HuH-7.5 (cell line): ENCODE results near the gene LUZP1.

Source experiments
- DNase-seq: peaks from one replicate; pipeline ENCODE4 v3.0.0; 2011; ENCODE audit warnings: low spot score

The LUZP1 gene

GRCh38 chr1:23116921-23117699 is 51.5 kb downstream of the LUZP1 start:
- DNase-seq: no peak

- no peak for DNase-seq
These were observed 52.3 kb downstream of the LUZP1 start for GRCh38 chr1:23116216-23116836.

DNA sequence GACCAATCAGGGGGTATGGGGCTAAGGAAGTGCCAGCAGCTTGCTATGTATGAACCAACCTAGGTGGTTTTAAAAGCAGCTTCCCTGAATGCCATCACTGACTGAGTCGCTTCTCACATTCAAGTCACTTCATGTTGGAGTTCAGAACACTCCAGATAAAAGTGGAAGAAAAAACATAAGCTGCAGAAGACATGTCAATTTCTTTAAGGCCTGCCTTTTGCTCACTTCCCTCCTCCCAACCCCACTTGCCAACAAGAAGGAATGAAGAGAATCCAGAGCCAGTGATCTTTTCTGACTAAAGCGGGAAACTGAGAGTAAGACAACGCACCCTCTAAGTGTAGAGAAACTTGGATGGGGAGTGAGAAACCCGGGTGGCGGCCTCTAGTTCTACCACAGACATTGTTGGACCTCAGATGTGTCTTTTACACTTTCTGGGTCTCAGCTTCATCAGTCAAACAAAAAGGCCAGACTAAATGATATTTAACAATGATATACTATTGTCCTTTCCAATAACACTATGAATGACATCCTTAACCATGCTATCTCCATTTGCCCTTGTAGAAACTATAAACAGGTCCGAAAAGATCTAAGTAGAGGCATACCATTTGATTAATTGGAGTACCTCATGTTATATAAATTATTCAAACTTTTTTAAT is 54.1 kb downstream of the LUZP1 start:
- DNase-seq: no peak

- no peak for DNase-seq
These were observed 56.8 kb downstream of the LUZP1 start for GRCh38 chr1:23111600-23112535.

- DNase-seq: no peak
These were observed 58.3 kb downstream of the LUZP1 start for GRCh38 chr1:23110391-23110790.

DNA sequence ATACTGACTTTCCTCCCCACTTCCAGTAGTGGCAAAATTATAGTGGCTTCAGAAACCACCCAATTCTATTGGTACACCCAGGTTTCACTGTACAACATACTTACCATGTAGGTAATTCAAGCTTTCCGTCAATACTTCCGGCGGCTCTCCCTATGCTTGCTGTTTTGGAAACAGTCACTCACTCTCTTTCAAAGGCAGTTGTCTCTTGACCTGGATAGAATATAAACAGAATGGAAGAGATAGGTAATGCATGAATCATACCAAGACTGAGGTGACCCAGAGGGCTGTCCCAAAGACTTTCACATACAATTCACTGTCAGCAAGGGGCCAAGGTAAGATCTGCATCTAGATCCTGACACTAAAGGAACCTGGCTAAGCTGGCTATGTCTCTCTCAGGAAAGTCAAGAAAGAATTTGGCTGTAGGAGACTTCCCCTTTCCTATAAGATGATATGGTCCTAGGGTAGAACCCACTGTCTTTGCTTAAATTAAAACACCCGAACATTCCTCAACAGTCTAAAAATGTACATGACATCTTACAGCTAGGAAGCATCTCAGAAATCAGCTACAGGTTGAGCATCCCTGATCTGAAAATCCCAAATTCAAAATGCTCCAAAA is 59.6 kb downstream of the LUZP1 start:
- no peak for DNase-seq

DNA sequence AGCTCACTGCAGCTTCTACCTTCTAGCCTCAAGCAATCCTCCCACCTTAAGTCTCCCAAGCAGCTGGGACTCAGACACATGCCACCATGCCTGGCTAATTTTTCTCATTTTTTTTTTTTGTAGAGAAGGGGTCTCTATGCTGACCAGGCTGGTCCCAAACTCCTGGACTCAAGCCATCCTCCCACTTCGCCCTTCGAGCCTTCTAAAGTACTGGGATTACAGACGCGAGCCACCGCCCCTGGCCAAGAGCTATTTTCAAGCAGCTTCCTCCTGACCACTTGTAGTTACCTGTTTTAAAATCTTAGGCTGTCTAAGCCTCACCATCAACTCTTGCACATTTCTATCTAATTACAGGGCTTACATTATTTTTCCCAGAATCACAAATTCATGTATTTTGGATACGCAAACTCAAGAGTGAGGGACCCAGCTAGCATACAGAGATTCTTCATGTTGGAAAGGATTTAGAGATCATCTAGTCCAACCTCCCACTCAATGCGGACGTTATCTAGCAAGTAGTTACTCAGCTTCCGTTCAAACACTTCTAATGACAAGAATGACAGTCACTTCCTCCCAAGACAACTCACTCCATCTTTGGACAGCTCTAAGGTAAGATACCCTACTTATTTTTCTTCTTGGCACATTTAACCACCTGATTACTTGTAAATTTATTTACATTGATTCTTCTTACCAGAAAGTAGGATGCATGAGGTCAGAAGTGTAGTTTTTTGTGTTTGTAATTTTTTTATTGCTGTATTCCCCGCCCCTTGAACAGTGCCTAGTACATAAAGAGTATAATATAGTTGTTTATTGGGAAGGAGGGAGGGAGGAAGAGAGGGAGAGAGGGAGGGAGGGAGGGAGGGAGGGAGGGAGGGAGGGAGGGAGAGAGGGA is 65.4 kb downstream of the LUZP1 start:
- no peak for DNase-seq

DNA sequence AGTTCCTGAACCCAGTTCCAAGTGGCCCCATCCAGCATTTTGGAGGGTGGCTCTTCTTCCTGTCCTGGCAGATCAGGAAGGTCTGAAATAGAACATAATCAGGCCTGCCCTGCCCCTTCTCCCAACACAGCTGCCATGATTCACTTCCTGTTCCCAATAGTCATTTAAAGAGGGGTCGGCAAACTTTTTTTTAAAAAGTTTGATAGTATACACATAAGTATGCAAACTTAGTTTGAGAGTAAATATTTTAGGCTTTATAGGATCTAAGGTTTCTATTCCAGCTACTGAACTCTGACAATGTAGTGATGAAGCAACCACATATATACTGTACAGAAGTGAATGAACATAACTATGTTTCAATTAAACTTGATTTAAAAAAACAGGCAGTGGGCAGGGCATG is 66.4 kb downstream of the LUZP1 start:
- no peak for DNase-seq

DNA sequence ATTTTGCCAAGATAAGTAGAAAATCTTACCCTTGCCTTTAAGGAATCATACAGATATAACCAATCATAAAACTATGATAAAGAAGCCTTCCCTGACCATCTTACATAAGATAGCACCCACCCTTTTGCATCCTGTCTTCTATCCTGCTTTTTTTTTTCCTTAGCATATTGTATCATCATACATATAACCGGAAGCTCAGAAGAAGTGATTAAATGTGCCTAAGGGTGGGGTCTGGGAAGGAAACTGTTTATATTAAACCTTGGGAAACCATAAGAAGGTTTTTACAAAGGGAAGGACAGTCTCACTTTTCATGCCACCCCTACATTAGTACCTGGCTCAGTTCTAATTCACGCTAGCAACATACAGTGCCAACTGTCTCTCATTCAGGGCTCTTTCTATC is 66.8 kb downstream of the LUZP1 start:
- DNase-seq: no peak

DNA sequence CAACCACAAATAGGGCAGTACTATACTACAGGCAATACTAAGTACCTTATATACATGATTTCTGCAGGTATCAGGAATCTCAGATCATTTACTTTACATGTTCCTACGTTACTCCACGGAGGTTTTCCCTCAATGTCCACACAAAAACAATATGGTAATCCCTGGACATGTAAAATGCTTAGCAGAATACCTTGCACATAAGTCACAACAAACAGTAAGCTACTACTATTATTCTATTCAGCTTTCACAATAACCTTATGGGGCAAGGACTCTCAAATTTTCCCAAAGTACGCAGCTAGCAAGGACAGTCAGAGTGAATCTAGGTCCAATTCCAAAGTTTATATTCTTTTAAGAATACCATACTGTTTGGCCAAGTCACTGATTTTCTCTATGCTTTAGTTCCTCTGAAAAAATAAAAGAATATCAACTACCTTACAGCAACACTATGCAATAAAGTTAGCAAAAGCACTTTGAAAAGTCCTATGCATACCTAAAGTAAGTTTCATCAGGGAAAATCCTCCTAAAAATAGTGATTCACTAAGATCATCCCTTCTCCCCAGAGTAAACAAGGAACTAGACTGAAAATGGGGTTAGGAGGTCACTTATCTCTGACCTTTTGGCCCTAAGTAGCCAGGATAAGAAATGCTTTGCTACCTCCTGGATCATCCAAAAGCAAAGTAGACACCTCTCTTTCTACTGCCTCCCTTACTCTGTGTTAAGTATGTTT is 67.4 kb downstream of the LUZP1 start:
- DNase-seq: no peak

DNA sequence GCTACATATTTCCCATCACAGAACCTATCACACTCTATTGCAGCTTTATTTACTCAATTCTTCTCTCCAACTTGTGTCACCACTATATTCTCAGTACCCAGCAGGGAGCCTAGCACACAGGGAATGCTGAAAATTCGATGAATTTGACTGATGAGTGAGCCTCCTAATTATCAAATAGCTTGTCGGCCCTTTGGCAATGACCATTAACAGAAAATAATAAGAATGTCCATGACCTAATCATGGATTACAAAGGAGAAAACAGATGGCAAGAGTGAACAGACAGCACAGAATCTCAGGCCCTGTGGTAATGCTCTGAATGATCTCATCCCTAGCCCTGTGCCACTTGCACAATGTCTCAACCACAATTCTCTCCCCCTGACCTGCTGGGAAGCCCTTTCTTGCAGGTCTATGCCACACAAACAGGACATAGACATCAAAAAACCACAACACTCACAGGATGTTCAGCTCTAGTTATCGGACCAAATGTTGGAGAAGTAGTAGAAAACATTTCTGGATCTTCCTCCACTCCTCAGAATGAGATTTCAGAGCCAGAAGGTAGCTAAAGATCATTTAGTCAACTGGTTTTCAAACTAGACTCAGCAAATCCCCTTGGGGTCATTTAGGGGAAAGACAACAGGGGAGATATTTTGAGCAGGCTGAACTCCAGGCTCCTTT is 68.4 kb downstream of the LUZP1 start:
- no peak for DNase-seq

- no peak for DNase-seq
These were observed 69.5 kb downstream of the LUZP1 start for GRCh38 chr1:23099171-23099536.

DNA sequence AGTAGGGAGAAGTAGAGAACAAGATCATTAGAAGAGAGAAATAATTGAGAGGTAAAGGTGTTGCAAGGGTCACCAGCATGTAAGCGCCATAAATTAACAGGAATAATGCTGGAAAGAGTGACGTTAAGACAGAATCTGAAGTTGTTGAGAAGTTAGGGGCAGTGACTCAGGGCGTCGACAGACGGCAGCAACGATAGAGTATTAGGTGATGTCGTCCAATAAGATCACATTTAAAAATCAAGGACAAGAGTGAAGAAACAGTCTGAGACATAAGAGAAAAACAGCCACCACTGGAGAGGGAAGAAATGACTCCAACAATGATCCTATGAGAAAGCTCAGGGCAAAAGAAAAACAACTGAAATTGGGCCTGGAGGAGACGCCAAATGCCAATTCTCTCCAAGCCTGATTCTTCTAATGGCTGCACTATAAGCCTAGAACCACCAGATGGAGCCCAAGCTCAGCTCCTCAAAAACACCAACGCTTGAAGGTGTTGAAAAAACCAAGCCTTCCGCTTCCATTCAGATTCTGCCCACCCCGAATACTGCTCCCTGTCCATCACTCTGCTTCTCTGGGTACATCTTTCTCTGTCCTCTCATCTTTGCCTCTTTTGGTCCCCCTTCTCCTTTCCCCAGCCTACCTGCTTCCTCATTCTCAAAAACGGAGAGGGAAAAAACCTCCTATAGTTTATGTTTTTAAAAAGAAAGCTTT is 70.0 kb downstream of the LUZP1 start:
- no peak for DNase-seq

DNA sequence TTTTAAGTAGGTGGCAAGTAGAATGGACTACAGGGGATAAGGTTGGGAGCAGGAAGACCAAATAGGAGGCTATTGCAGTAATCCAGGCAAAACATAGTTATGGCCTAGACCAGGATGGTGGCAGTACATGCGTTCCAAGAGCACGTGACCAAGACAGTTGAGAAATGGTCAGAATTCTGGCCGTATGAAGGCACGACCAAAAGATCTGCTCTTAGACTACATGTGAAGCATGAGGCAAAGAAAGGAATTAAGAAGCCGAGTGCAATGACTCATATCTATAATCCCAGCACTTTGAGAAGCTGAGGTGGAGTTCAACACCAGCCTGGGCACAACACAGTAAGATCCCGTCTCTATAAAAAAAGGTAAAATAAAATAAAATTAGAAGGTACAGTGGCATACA is 71.3 kb downstream of the LUZP1 start:
- no peak for DNase-seq

GRCh38 chr1:23092447-23092846 is 76.2 kb downstream of the LUZP1 start:
- DNase-seq: no peak

DNA sequence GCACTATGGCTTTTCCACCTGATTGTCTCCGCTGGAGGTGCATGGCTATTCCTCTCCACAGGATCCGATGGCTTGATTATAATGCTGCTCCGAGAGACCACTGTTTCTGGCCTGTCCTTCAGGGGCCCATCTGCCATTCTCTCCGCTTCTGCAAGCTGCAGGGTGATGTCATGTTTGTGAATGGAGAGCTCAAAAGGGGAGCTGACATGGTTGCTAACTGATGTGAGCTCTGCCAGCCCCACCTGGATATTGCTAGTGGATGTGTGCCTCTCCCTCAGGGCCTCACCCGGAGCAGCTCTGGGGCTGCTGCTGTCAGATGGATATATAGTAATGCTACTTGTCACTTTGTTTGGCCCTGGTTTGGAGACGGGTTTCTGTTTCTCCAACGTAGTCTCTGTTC is 77.1 kb downstream of the LUZP1 start:
- no peak for DNase-seq

GRCh38 chr1:23090056-23090455 is 78.6 kb downstream of the LUZP1 start:
- DNase-seq: no peak

DNA sequence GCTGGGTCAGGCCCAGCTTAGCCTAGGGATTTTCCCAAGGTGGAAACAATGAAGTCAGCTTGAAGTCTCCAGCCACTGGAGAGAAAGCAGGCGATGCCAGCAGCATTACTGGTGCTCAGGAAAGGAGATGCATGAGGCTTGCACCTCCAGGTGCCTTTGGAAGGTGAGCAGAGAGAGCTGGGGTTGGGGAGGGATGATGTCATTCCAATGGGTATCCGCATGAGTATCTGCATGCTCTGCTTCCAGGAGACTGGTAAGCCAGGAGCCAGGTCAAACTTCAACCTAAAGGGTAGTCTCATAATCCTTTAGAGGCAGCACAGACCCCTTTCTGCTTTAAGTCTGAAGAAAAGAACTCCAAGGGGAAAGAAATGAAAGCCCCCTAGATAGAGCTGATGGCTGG is 80.6 kb downstream of the LUZP1 start:
- DNase-seq: no peak

DNA sequence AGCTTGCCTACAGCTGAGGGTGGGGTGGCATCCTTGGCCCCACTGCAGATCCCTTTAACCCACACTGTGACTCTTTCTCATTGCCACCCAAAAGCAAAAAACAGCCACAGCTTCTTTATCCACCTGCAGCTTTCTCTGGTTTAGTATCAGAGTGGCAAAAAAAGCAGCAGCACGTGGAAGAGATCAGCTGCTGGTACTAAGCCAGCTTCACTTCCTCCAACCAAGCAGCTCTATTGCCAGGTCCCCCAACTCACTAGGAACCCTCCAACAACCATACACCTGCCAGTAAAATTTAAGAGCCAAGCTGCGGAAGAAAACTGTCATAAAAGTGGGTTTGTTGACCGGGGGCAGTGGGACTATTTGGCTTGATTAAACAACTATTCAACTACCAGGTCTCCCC is 83.0 kb downstream of the LUZP1 start:
- no peak for DNase-seq
